GM12801 (cell line): ENCODE results near the gene CDO1.

Experiments
- TF ChIP-seq, protein P1 (sequence below): IDR thresholded peaks from one replicate; pipeline ENCODE4 v1.5.1; 2011; ENCODE audit warnings: control low read depth; ENCODE audit not compliant: insufficient read length; ENCODE audit errors: extremely low read depth

CDO1 gene

DNA sequence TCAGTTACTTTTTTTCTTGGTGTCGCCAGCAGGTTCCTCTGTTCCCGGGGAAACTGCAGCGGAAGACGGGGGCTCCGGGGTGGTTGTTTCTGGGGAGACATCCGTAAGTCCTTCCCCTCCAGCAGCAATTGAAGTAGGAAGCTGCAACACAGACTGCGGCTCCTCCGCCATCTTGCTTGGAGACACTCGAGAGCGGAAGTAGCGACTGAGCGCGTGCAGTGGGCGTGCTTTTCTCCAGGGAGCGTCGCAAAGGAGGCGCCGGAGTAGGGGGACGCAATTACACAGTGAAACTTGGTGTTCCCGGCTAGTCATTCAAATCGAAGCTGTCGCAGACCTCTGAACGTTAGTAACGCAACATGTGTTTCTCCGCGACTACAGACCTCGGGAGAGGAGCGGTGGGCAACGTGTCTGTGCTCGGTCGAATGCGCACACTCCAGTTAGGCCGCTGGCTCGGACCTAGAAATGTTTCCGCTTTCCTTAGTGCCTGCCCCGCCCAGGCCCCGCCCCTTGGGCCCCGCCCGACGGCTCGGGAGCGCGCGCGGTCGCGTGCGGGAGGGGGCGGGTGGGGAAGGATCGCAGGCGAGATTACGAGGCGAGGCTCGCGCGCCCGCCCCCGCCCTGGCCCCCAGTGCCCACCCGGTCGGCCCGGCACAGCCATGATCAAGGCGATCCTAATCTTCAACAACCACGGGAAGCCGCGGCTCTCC is 25.1 kb upstream of the CDO1 start, which contains the start of the genes AP3S1 and ATG12:
Gene AP3S1 (plus strand): TSS at position 554 of the 707 bp plus-strand sequence. CDS start 103 bp downstream, at position 657.
Gene ATG12 (minus strand): TSS at position 184 of the 707 bp plus-strand sequence. CDS start 13 bp downstream, at position 171.
- TF ChIP-seq, protein P1, sequence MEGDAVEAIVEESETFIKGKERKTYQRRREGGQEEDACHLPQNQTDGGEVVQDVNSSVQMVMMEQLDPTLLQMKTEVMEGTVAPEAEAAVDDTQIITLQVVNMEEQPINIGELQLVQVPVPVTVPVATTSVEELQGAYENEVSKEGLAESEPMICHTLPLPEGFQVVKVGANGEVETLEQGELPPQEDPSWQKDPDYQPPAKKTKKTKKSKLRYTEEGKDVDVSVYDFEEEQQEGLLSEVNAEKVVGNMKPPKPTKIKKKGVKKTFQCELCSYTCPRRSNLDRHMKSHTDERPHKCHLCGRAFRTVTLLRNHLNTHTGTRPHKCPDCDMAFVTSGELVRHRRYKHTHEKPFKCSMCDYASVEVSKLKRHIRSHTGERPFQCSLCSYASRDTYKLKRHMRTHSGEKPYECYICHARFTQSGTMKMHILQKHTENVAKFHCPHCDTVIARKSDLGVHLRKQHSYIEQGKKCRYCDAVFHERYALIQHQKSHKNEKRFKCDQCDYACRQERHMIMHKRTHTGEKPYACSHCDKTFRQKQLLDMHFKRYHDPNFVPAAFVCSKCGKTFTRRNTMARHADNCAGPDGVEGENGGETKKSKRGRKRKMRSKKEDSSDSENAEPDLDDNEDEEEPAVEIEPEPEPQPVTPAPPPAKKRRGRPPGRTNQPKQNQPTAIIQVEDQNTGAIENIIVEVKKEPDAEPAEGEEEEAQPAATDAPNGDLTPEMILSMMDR = no peak

GRCh38 chr5:115840873-115841272 is 24.4 kb upstream of the CDO1 start:
- TF ChIP-seq, protein P1 = no peak

GRCh38 chr5:115838885-115839518 is 22.5 kb upstream of the CDO1 start:
- TF ChIP-seq, protein P1 = no peak

- TF ChIP-seq, protein P1 = no peak
These were observed 19.0 kb upstream of the CDO1 start for GRCh38 chr5:115835481-115835880.

GRCh38 chr5:115831163-115831768 is 14.8 kb upstream of the CDO1 start:
- TF ChIP-seq, protein P1 = no peak

DNA sequence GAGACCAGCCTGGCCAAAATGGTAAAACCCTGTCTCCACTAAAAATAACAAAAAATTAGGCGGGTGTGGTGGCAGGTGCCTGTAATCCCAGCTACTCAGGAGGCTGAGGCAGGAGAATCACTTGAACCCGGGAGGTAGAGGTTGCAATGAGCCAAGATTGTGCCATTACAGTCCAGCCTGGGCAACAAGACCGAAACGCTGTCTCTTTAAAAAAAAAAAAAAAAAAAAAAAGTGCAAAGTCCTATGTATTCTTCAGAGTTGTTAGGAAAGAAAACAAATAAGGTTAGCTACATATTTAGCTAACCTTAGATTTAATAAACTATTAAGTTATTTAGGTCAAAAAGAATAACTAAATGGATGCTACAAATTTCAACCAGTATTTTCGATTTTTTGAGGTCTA is 13.5 kb upstream of the CDO1 start:
- TF ChIP-seq, protein P1 = no peak

DNA sequence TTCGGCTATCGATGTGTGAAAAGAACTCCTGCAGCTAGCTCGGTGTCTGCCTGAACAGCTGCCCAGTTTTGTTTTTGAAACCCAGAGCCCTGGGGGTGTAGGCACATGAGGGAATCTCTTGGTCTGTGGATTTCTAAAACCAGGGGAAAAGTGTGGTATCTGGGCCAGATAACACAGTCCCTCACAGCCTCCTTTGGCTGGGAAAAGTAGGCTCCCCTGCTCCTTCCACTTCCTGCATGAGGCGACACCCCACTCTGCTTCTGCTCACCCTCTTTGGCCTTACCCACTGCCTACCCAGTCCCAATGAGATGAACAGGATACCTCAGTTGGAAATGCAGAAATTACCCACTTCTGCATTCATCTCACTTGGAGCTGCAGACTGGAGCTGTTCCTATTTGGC is 9.5 kb upstream of the CDO1 start:
- TF ChIP-seq, protein P1 = no peak
